ENCODE measurements around the gene FITM1. TPM values are rescaled to one million over a fixed set of nuclear protein-coding genes. Genes with fewer than 3 reads are reported as not detected.

Gene FITM1
- total RNA-seq, 1 donor from 2014 or later: 0.42 TPM

DNA sequence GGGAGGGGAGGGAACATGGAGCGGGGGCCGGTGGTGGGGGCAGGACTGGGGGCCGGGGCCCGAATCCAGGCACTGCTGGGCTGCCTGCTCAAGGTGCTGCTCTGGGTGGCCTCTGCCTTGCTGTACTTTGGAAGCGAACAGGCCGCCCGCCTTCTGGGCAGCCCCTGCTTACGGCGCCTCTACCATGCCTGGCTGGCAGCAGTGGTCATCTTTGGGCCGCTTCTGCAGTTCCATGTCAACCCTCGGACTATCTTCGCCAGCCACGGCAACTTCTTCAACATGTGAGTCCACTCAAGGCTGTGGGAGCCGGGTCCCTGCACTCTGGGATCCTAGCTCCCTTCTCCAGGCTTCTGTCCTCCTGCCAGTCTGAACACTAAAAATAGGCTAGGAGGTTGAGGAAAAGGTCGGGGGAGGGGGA is 1.1 kb downstream of the FITM1 start:
- H3K4me3 Mint-ChIP-seq: peak overlapping the region; percentile 25
- TF ChIP-seq, protein P1, sequence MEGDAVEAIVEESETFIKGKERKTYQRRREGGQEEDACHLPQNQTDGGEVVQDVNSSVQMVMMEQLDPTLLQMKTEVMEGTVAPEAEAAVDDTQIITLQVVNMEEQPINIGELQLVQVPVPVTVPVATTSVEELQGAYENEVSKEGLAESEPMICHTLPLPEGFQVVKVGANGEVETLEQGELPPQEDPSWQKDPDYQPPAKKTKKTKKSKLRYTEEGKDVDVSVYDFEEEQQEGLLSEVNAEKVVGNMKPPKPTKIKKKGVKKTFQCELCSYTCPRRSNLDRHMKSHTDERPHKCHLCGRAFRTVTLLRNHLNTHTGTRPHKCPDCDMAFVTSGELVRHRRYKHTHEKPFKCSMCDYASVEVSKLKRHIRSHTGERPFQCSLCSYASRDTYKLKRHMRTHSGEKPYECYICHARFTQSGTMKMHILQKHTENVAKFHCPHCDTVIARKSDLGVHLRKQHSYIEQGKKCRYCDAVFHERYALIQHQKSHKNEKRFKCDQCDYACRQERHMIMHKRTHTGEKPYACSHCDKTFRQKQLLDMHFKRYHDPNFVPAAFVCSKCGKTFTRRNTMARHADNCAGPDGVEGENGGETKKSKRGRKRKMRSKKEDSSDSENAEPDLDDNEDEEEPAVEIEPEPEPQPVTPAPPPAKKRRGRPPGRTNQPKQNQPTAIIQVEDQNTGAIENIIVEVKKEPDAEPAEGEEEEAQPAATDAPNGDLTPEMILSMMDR (conservative IDR thresholded peaks at IDR 0.05): no peak
- peaks cover 8% of the 10 kb centered on the region for H3K4me1 Mint-ChIP-seq
- no peaks in the 10 kb centered on the region for H3K36me3 Mint-ChIP-seq (ENCODE audit: low read depth)
- no peaks in the 10 kb centered on the region for H3K9me3 Mint-ChIP-seq
- no peak for DNase-seq (ENCODE audit: low read depth, low spot score)
- H3K27me3 Mint-ChIP-seq (ENCODE audit: low read depth): no peaks in the 10 kb centered on the region
- H3K27ac Mint-ChIP-seq (ENCODE audit: unreplicated experiment): peak overlapping the region; percentile 53

DNA sequence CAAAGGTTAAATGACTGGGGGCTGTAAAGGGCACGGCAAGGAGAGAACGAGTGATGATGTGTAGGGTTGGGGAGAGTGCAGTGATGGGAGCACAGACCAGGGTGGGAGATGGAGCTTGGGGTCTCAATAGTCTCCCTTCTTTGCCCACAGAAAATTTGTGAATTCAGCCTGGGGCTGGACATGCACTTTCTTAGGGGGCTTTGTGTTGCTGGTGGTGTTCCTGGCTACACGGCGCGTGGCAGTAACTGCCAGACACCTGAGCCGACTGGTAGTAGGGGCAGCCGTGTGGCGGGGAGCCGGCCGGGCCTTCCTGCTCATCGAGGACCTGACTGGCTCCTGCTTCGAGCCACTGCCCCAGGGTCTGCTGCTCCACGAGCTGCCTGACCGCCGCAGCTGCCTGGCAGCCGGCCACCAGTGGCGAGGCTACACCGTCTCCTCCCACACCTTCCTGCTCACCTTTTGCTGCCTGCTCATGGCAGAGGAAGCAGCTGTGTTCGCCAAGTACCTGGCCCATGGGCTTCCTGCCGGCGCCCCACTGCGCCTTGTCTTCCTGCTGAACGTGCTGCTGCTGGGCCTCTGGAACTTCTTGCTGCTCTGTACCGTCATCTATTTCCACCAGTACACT is 1.7 kb downstream of the FITM1 start:
- Mint-ChIP-seq H3K27me3 (ENCODE audit: low read depth) (no peaks in the 10 kb centered on the region), H3K4me1 (peaks cover 15% of the 10 kb centered on the region), H3K27ac (ENCODE audit: unreplicated experiment) (peak overlapping the region; percentile 53), H3K36me3 (ENCODE audit: low read depth) (no peaks in the 10 kb centered on the region), H3K9me3 (no peaks in the 10 kb centered on the region), H3K4me3 (peak overlapping the region; percentile 25)
- TF ChIP-seq, protein P1 (conservative IDR thresholded peaks at IDR 0.05): no peak
- no peak for DNase-seq (ENCODE audit: low read depth, low spot score)

DNA sequence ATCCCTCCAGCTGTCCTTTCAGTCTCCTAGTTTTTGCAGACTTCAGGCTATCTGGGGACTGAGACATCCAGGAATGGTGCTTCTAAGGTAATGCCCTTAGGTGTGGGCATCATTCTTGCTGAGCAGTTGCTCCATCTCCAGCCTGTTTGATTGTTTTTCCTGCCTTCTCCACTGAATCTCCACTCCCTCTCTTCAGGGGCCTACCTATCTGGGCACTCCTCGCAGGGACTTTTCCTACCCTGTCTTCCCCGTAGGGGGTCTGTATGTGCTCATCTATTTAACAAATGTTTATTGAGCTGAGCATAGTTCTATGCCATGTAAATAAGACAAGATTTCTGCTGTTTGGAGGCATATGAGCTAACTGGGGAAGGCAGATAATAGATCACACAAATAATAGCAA is 2.5 kb downstream of the FITM1 start:
- H3K27me3 Mint-ChIP-seq (ENCODE audit: low read depth): no peaks in the 10 kb centered on the region
- H3K27ac Mint-ChIP-seq (ENCODE audit: unreplicated experiment): no peak overlapping the region
- no peak for DNase-seq (ENCODE audit: low read depth, low spot score)
- no peaks in the 10 kb centered on the region for H3K9me3 Mint-ChIP-seq
- H3K4me3 Mint-ChIP-seq: peak overlapping the region; percentile 23
- no peaks in the 10 kb centered on the region for H3K36me3 Mint-ChIP-seq (ENCODE audit: low read depth)
- TF ChIP-seq, protein P1 (conservative IDR thresholded peaks at IDR 0.05): no peak
- peaks cover 15% of the 10 kb centered on the region for H3K4me1 Mint-ChIP-seq

DNA sequence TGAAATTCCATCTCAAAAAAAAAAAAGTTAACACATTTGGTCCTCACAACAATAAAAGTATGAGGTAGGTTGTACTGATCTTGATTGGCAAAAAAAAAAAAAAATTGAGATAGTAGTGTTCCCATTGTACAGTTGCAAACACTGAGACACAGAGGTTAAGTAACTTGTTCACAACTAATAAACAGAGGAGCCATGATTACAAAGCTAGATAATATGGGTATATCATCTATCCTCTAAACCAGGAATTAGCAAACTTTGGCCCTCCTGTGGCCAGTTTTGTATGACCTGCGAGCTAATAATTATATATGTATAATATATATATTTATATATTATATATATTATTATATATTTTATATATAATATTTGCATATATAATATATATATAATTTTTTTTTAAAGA is 3.3 kb downstream of the FITM1 start:
- Mint-ChIP-seq H3K9me3 (no peaks in the 10 kb centered on the region), H3K27ac (ENCODE audit: unreplicated experiment) (no peak overlapping the region), H3K4me1 (peaks cover 21% of the 10 kb centered on the region), H3K27me3 (ENCODE audit: low read depth) (no peaks in the 10 kb centered on the region), H3K36me3 (ENCODE audit: low read depth) (peaks cover 3% of the 10 kb centered on the region), H3K4me3 (no peak overlapping the region)
- no peak for DNase-seq (ENCODE audit: low read depth, low spot score)
- TF ChIP-seq, protein P1 (conservative IDR thresholded peaks at IDR 0.05): no peak

DNA sequence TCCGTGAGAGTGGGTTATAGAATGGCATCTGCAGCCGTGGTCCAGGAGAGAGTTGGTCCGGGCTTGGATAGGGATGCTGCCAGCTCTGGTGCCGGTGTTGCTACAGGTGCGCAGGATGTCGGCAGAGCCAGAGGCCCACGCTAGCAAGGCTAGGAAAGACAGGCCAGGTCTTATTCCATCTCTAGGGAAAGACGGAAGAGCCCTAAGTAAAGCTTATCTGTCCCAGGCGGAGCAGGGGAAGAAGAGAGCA is 5.0 kb downstream of the FITM1 start:
- peaks cover 9% of the 10 kb centered on the region for H3K36me3 Mint-ChIP-seq (ENCODE audit: low read depth)
- H3K27ac Mint-ChIP-seq (ENCODE audit: unreplicated experiment): no peak overlapping the region
- no peaks in the 10 kb centered on the region for H3K9me3 Mint-ChIP-seq
- H3K4me3 Mint-ChIP-seq: peak overlapping the region; percentile 91
- DNase-seq (ENCODE audit: low read depth, low spot score): no peak
- peaks cover 38% of the 10 kb centered on the region for H3K4me1 Mint-ChIP-seq
- TF ChIP-seq, protein P1 (conservative IDR thresholded peaks at IDR 0.05): no peak
- H3K27me3 Mint-ChIP-seq (ENCODE audit: low read depth): no peaks in the 10 kb centered on the region

Data from neural crest cell (in vitro differentiated cells).